Measurements from ENCODE around the gene CTRB2. TPM values are rescaled to one million over a fixed set of nuclear protein-coding genes. Genes with fewer than 3 reads are reported as not detected.
"Not testable (repeated sequence)": the region's sequence is repeated elsewhere in the genome, so short reads cannot be mapped to it uniquely, and the experiment has no call there.

The CTRB2 gene
- total RNA-seq, 6 donors from 2014 or later: 9.8 to 15.9 TPM; not detected in 4

- Histone ChIP-seq H3K9me3 (no peaks in the 10 kb centered on the region), H3K27me3 (no peaks in the 10 kb centered on the region), H3K27ac (peak overlapping the region; percentile 91 to 95 (median 93)), H3K4me1 (peaks cover 67 to 71% (median 70%) of the 10 kb centered on the region in 4 donors), H3K36me3 (peaks cover 0 to 30% (median 19%) of the 10 kb centered on the region in 4 donors), H3K4me3 (peak overlapping the region in 1 of 4 donors; percentile 3)
- ATAC-seq (ENCODE audit: low FRiP score in 2 of 2) (peak; percentile 65 to 85), DNase-seq (peak; percentile 91)
- WGBS, 2 donors: 35 to 43% methylated on average over 17 to 19 of the region's 25 CpGs
- TF ChIP-seq POLR2A (IDR thresholded peaks at IDR 0.05): peak in 2 of 4 donors; percentile 19 to 21
- peak in 2 of 4 donors; percentile 19 to 56 for TF ChIP-seq EP300 (IDR thresholded peaks at IDR 0.05)
- peak; percentile 57 for TF ChIP-seq POLR2AphosphoS5 (IDR thresholded peaks at IDR 0.05)
- no peak for TF ChIP-seq CTCF (IDR thresholded peaks at IDR 0.05)
These were observed 38.1 kb upstream of the CTRB2 start for GRCh38 chr16:75244844-75245758.

- DNase-seq (peak in 1 of 2 donors; percentile 73), ATAC-seq (ENCODE audit: low FRiP score in 2 of 2) (peak in 1 of 2 donors; percentile 3)
- peak overlapping the region; percentile 91 to 95 (median 93) for H3K27ac ChIP-seq
- H3K9me3 ChIP-seq: no peaks in the 10 kb centered on the region
- H3K36me3 ChIP-seq: peaks cover 0 to 33% (median 22%) of the 10 kb centered on the region in 4 donors
- H3K4me1 ChIP-seq: peaks cover 67 to 70% (median 68%) of the 10 kb centered on the region in 4 donors
- no peak overlapping the region for H3K4me3 ChIP-seq
- 14 to 56% methylated on average over 3 to 7 of the region's 7 CpGs for WGBS, 2 donors
- no peak for TF ChIP-seq POLR2A (IDR thresholded peaks at IDR 0.05)
- TF ChIP-seq POLR2AphosphoS5 (IDR thresholded peaks at IDR 0.05): no peak
- TF ChIP-seq CTCF (IDR thresholded peaks at IDR 0.05): no peak
- TF ChIP-seq EP300 (IDR thresholded peaks at IDR 0.05): no peak
- no peaks in the 10 kb centered on the region for H3K27me3 ChIP-seq
These were observed 37.4 kb upstream of the CTRB2 start for GRCh38 chr16:75244225-75244809.

- Histone ChIP-seq H3K9me3 (no peaks in the 10 kb centered on the region), H3K4me1 (peaks cover 67 to 70% (median 68%) of the 10 kb centered on the region in 4 donors), H3K27ac (peak overlapping the region; percentile 91 to 95 (median 93)), H3K36me3 (peaks cover 0 to 33% (median 22%) of the 10 kb centered on the region in 4 donors), H3K4me3 (no peak overlapping the region), H3K27me3 (no peaks in the 10 kb centered on the region)
- DNase-seq (peak in 1 of 2 donors; percentile 81), ATAC-seq (ENCODE audit: low FRiP score in 2 of 2) (no peak)
- TF ChIP-seq CTCF (IDR thresholded peaks at IDR 0.05) (no peak), EP300 (IDR thresholded peaks at IDR 0.05) (no peak), POLR2A (IDR thresholded peaks at IDR 0.05) (no peak)
- 65 to 75% methylated on average over 13 to 20 of the region's 20 CpGs for WGBS, 2 donors
These were observed 36.8 kb upstream of the CTRB2 start for GRCh38 chr16:75243667-75244224.

- ATAC-seq (ENCODE audit: low FRiP score in 2 of 2); H3K4me3 ChIP-seq; H3K27me3 ChIP-seq; H3K9me3 ChIP-seq; DNase-seq: not testable (repeated sequence)
- peak overlapping the region in 3 of 4 donors; percentile 30 to 94 (median 31) for H3K27ac ChIP-seq
- peaks cover 65 to 69% (median 67%) of the 10 kb centered on the region in 4 donors for H3K4me1 ChIP-seq
- H3K36me3 ChIP-seq: peaks cover 0 to 33% (median 22%) of the 10 kb centered on the region in 4 donors
- 95 to 97% methylated on average over 11 to 12 of the region's 27 CpGs for WGBS, 2 donors
These were observed 35.6 kb upstream of the CTRB2 start for GRCh38 chr16:75242436-75243078.
